T follicular helper cell (primary cell): Measurements from ENCODE around the gene CRMP1.
"Not testable (repeated sequence)": the region's sequence is repeated elsewhere in the genome, so short reads cannot be mapped to it uniquely, and the experiment has no call there.

Experiments used
- DNase-seq: peaks from one replicate; pipeline ENCODE4 v3.0.0-alpha.2; 2020; ENCODE audit warnings: low read depth

Gene CRMP1

GRCh38 chr4:5822619-5823018, 70.3 kb downstream of the CRMP1 start:
- no peak for DNase-seq

- DNase-seq = no peak
These were observed 71.1 kb downstream of the CRMP1 start for GRCh38 chr4:5821665-5822358.

DNA sequence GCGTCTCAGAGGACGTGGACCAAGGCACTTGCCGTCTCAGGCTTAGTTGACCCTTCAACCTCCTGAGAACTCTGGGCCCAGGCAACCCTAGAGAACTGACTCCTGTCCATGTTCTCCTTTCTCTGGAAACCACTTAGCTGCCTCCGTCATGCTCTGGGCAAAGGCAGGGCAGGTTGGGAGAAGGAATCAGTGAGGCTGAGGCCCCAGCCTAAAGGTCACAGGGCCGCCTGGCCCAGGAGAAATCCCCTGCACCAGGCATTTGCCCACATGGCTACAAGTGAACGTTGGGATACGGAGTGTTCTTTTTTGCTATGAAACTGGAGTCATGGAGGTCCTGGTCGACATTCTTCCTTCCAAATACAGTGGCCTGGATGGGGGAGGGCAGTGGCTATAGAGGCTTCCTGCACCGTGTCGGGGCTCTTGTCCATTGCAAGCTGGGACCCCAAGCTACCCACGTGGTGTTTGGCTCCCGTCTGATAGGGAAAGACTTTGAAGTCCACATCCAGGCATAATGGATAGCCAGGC, 76.0 kb downstream of the CRMP1 start:
- no peak for DNase-seq

GRCh38 chr4:5816101-5816500, 76.8 kb downstream of the CRMP1 start:
- DNase-seq = no peak

- no peak for DNase-seq
These were observed 77.2 kb downstream of the CRMP1 start for GRCh38 chr4:5815641-5816040.

DNA sequence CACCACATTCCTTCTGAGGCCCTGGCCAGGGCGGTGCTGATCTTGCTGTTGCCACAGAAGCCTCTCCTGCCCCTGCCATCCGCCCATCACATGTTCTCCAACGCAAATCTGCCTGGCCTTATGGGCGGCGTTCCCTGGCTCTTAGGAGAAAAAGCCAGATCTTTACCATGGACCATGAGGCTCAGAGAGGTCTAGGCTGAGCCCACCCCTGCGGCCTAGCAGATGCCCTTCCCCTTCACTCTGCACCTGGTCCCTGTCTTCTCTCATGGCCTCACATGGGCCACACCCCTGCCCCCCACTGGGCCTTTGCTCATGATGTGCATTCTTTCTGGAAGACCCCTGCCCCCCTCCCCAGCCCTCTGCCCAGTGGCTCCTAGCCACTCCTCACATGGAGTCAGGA, 78.5 kb downstream of the CRMP1 start:
- DNase-seq = no peak

- DNase-seq = no peak
These were observed 79.0 kb downstream of the CRMP1 start for GRCh38 chr4:5813882-5814255.

- DNase-seq = no peak
These were observed 80.2 kb downstream of the CRMP1 start for GRCh38 chr4:5812506-5813229.

- DNase-seq = not testable (repeated sequence)
These were observed 80.8 kb downstream of the CRMP1 start for GRCh38 chr4:5812057-5812456.

DNA sequence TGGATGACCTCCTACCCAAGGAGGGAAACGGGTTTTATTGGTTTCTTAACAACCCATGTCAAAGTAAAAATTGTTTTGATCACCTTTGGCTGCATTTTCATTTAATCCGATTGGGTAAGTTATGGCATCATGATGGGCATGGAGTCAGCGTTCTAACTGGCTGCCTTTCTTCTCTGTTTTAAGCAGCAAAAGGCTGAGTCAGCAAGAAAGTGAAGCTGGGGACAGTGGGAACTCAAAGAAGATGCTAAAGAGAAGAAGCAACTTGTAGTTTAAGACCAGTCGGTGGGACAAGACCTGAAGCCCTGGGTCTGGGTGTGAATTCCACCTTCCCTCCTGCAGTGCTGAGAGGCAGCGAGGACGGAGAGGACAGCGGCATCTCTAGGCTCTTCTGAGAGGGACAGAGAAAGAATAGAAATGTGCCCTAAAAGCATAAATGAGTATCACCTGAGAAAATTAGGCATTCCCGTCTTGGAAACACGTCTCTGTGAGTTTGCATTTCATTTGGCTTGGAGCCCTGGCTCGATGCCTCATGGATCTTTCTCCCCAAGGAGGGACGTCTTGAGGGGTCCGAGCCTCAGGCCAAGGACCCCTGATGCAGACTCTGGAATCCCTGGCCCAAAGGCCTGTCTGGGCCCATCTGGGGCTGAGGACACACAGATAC, 82.0 kb downstream of the CRMP1 start:
- no peak for DNase-seq

DNA sequence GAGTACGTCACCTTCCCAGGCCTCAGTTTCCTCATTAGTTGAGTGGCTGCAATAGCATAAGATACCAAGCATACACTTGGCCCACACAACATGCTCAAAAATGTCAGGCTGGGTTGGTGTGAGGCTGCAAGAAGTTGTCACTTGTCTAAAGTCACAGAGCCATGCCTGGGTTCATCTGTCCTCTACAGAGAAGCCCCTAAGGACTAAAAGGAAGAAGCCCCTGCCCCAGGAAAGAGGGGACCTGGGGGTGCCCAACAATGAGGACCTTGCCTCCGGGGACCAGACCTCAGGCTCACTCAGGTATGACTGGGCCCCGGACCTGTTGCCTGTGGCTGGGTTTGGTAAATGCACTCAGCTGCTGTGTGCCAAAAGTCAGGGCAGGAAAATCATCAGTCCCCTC, 82.7 kb downstream of the CRMP1 start:
- no peak for DNase-seq

- no peak for DNase-seq
These were observed 83.6 kb downstream of the CRMP1 start for GRCh38 chr4:5809216-5809776.

- DNase-seq = no peak
These were observed 84.7 kb downstream of the CRMP1 start for GRCh38 chr4:5808081-5808741.

GRCh38 chr4:5805270-5805669, 87.6 kb downstream of the CRMP1 start:
- DNase-seq = no peak

GRCh38 chr4:5804656-5805055, 88.2 kb downstream of the CRMP1 start:
- DNase-seq = no peak

DNA sequence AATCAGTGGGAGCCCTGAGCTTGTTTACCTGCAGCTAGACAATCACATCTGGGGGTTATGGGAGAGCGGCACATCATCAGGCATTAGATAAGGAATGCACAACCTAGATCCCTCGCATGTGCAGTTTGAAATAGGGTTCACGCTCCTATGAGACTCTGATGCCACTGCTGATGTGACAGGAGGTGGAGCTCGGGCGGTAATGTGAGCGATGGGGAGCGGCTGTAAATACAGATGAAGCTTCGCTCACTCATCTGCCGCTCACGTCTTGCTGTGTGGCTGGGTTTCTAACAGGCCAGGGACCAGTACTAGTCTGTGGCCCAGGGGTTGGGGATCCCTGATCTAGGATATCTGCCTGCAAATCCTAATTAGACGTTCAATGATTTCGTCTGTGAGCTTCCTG, 90.3 kb downstream of the CRMP1 start:
- no peak for DNase-seq

- no peak for DNase-seq
These were observed 91.2 kb downstream of the CRMP1 start for GRCh38 chr4:5801696-5802095.

DNA sequence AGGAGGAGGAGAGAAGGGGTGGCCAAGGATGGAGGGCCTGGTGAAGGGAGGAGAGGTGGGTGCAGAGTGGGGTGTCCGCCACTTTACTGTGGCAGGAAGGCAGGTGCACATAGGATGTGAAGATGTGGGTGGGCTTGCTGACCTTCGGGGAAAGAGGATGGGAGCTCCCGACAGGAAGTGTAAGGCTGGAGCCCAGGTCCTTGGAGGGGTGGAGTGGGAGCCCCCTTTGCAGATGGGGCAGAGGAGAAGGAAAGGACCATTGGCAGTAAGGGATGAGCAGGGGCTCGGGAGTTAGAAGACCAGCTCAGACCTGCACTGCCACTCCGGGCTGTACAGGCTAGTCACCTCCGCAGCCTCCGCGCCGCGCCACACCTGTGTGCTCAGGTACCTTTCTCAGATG, 92.4 kb downstream of the CRMP1 start:
- DNase-seq = no peak

GRCh38 chr4:5799406-5799805, 93.5 kb downstream of the CRMP1 start:
- DNase-seq = no peak

- no peak for DNase-seq
These were observed 93.9 kb downstream of the CRMP1 start for GRCh38 chr4:5798946-5799345.

DNA sequence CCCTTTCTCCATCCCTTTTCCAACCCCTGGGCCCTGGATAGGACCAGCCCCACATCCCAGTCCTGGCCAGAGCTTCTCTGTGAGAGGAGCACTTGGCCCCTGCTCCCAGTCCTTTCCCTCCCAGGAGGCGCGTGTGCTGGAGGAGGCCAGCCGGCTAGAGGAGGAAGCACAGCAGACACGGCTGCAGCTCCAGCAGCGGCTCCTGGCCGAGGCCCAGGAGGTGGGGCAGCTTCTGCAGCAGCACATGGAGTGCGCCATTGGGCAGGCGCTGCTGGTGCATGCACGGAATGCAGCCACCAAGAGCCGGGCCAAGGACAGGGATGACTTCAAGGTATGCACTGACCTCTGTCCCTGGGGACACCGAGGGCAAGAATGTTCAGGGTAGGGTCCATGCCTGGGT, 94.4 kb downstream of the CRMP1 start:
- no peak for DNase-seq

GRCh38 chr4:5797866-5798265, 95.0 kb downstream of the CRMP1 start:
- no peak for DNase-seq
